HepG2 (cell line): Measurements from ENCODE around the gene COL8A2. TPM values are rescaled to one million over a fixed set of nuclear protein-coding genes. Genes with fewer than 3 reads are reported as not detected.

Experiments used
- AGO2 ChIP-seq: fragments of 200-400 bp; formaldehyde crosslinking; optimal IDR thresholded peaks from 2 replicates; pipeline ENCODE3; 2017; ENCODE audit warnings: mild to moderate bottlenecking, low read depth, low read length, moderate library complexity
- GZF1 ChIP-seq: sonication (generic); formaldehyde crosslinking; IDR thresholded peaks from 2 replicates; pipeline ENCODE4 v1.5.1; 2020; ENCODE audit warnings: mild to moderate bottlenecking, missing genetic modification reagents
- MED1 ChIP-seq: sonication (generic); formaldehyde crosslinking; IDR thresholded peaks from 2 replicates; pipeline ENCODE4 v1.4.0; 2020; ENCODE audit warnings: missing genetic modification reagents
- MEIS2 ChIP-seq: sonication (generic); formaldehyde crosslinking; IDR thresholded peaks from 2 replicates; pipeline ENCODE4 v1.9.0; 2021; ENCODE audit warnings: mild to moderate bottlenecking, missing genetic modification reagents
- TARDBP ChIP-seq: sonication (generic); formaldehyde crosslinking; IDR thresholded peaks from 2 replicates; pipeline ENCODE4 v1.8.0; 2022; ENCODE audit warnings: mild to moderate bottlenecking, missing genetic modification reagents
- TEAD2 ChIP-seq: sonication (generic); formaldehyde crosslinking; IDR thresholded peaks from 2 replicates; pipeline ENCODE4 v1.9.0; 2021; ENCODE audit warnings: missing genetic modification reagents
- ZNF143 ChIP-seq: sonication (generic); formaldehyde crosslinking; IDR thresholded peaks from 2 replicates; pipeline ENCODE4 v1.4.0; 2020; ENCODE audit warnings: missing genetic modification reagents
- ZNF224 ChIP-seq: sonication (generic); formaldehyde crosslinking; IDR thresholded peaks from 2 replicates; pipeline ENCODE4 v1.5.0; 2020; ENCODE audit warnings: mild to moderate bottlenecking, missing genetic modification reagents
- ZNF569 ChIP-seq: sonication (generic); formaldehyde crosslinking; IDR thresholded peaks from 2 replicates; pipeline ENCODE4 v1.5.0; 2020; ENCODE audit warnings: mild to moderate bottlenecking, missing genetic modification reagents, moderate library complexity, borderline replicate concordance
- polyA plus RNA-seq, 8 experiments: library from polyadenylated mRNA; depleted of rRNA in 3 of 8; stranded (reverse) in 7 of 8; unstranded in 1 of 8; fragments of >200 nt; fragmentation: Illumina TruSeq in 4 of 8; extraction: Trizol in 4 of 8; gene quantifications; 2 replicates each; pipeline versions ENCODE4 v1.2.1 to v1.2.3, GENCODE V29; 2011 to 2016; ENCODE audit warnings: low read depth in 4 of 8, missing spikeins in 1 of 8, mixed read lengths in 1 of 8; ENCODE audit not compliant: insufficient read depth in 1 of 8
- total RNA-seq, 5 experiments: library from RNA; depleted of rRNA; stranded (reverse); fragments of >200 nt; fragmentation: Illumina TruSeq; extraction: Trizol; gene quantifications; 2 replicates each; pipeline ENCODE4 v1.2.3, GENCODE V29; 2016; ENCODE audit warnings: low read depth in 1 of 5
- TF ChIP-seq, protein P1 (sequence below): sonication (generic); formaldehyde crosslinking; IDR thresholded peaks from 2 replicates; pipeline ENCODE4 v1.4.0; 2020; ENCODE audit warnings: missing genetic modification reagents, borderline replicate concordance
- TF ChIP-seq, protein P2 (sequence below), 2 experiments: sonication (generic) in 1 of 2; formaldehyde crosslinking in 1 of 2; IDR thresholded peaks; 2 replicates each; pipeline versions ENCODE4 v1.5.1 to v1.6.1; 2011 to 2020; ENCODE audit warnings: borderline replicate concordance in 1 of 2, low read depth in 1 of 2, low read length in 1 of 2, mild to moderate bottlenecking in 1 of 2, missing genetic modification reagents in 1 of 2, moderate library complexity in 1 of 2
- TF ChIP-seq, protein P3 (sequence below): sonication (generic); formaldehyde crosslinking; IDR thresholded peaks from 2 replicates; pipeline ENCODE4 v1.5.1; 2020; ENCODE audit warnings: missing genetic modification reagents, mild to moderate bottlenecking, borderline replicate concordance

COL8A2 gene
- total and polyA plus RNA-seq, 2 of the 13 experiments (the other 11 are each of a cell fraction or from before 2014, with no cell fraction given) = 0.13 to 0.24 TPM

DNA sequence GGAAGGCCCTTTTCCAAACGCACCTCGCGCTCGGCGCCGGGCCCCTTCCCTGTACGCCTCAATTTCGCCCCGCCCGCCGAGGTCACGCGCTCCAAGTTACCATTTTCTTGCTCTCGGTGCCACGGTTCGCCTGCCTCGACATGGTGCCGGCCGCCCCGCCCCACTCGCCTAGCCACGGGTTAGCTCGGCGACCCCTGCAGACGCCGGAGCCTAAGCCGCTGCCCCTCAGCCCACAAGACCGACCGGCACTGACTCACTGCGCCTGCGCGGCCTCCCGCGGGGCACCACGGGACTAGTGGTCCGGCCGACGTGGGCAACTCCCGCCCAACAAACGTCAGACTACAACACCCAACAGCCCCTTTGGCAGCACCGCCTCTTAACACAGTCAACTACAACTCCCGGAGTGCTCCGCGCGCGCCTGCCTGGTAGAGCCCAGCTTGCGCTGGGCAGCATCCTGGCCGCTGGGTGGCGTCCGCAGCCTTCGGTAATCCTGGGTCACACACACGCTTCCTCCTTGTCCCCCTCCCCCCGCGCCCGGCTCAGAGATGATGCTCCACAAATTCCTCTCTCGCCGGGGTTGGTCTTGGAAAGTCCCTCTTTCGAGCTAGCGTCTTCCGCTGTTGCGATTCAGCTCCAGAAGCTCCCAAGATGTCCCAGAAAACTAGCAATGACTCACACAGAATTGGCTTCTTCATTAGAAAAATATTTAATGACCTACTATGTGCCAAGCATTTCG, 24.4 kb upstream of the COL8A2 start, which contains the start of gene TRAPPC3 (continued):
- TF ChIP-seq, protein P1, sequence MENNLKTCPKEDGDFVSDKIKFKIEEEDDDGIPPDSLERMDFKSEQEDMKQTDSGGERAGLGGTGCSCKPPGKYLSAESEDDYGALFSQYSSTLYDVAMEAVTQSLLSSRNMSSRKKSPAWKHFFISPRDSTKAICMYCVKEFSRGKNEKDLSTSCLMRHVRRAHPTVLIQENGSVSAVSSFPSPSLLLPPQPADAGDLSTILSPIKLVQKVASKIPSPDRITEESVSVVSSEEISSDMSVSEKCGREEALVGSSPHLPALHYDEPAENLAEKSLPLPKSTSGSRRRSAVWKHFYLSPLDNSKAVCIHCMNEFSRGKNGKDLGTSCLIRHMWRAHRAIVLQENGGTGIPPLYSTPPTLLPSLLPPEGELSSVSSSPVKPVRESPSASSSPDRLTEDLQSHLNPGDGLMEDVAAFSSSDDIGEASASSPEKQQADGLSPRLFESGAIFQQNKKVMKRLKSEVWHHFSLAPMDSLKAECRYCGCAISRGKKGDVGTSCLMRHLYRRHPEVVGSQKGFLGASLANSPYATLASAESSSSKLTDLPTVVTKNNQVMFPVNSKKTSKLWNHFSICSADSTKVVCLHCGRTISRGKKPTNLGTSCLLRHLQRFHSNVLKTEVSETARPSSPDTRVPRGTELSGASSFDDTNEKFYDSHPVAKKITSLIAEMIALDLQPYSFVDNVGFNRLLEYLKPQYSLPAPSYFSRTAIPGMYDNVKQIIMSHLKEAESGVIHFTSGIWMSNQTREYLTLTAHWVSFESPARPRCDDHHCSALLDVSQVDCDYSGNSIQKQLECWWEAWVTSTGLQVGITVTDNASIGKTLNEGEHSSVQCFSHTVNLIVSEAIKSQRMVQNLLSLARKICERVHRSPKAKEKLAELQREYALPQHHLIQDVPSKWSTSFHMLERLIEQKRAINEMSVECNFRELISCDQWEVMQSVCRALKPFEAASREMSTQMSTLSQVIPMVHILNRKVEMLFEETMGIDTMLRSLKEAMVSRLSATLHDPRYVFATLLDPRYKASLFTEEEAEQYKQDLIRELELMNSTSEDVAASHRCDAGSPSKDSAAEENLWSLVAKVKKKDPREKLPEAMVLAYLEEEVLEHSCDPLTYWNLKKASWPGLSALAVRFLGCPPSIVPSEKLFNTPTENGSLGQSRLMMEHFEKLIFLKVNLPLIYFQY = 0 out of 2 replicates have a peak, but pooled peaks have one; percentile 26
- peak; percentile 84 for TF ChIP-seq TARDBP (CRISPR knock-in tag)
- TF ChIP-seq, protein P2, sequence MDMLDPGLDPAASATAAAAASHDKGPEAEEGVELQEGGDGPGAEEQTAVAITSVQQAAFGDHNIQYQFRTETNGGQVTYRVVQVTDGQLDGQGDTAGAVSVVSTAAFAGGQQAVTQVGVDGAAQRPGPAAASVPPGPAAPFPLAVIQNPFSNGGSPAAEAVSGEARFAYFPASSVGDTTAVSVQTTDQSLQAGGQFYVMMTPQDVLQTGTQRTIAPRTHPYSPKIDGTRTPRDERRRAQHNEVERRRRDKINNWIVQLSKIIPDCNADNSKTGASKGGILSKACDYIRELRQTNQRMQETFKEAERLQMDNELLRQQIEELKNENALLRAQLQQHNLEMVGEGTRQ (IDR thresholded peaks at IDR 0.05; ENCODE audit: low read depth, low read length) = no peak
- TF ChIP-seq, protein P2 (CRISPR knock-in tag; IDR thresholded peaks at IDR 0.05; ENCODE audit: borderline replicate concordance) = peak; percentile 72
- TF ChIP-seq, protein P3, sequence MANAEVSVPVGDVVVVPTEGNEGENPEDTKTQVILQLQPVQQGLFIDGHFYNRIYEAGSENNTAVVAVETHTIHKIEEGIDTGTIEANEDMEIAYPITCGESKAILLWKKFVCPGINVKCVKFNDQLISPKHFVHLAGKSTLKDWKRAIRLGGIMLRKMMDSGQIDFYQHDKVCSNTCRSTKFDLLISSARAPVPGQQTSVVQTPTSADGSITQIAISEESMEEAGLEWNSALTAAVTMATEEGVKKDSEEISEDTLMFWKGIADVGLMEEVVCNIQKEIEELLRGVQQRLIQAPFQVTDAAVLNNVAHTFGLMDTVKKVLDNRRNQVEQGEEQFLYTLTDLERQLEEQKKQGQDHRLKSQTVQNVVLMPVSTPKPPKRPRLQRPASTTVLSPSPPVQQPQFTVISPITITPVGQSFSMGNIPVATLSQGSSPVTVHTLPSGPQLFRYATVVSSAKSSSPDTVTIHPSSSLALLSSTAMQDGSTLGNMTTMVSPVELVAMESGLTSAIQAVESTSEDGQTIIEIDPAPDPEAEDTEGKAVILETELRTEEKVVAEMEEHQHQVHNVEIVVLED = peak; percentile 99
- TF ChIP-seq ZNF143 = peak; percentile 98
- TF ChIP-seq ZNF569 = no peak
- TF ChIP-seq GZF1 (CRISPR knock-in tag) = no peak
- no peak for TF ChIP-seq TEAD2 (CRISPR knock-in tag)
- peak; percentile 21; the same call in 1 of the 2 replicates for TF ChIP-seq MED1 (CRISPR knock-in tag)
- TF ChIP-seq MEIS2 = peak; percentile 14; the same call in 1 of the 2 replicates
- TF ChIP-seq ZNF224 = peak; percentile 91
- TF ChIP-seq AGO2 = peak; percentile 42
